ENCODE data around the gene TRIM63. TPM values are rescaled to one million over a fixed set of nuclear protein-coding genes. Genes with fewer than 3 reads are reported as not detected.

TRIM63 gene
- total RNA-seq, 2 donors from 2014 or later, result not detected

GRCh38 chr1:26083208-26083607 is 15.8 kb upstream of the TRIM63 start:
- Histone ChIP-seq H3K27me3 (ENCODE audit: control insufficient read depth, insufficient read depth, low read length, poor library complexity, severe bottlenecking) (no peaks in the 10 kb centered on the region), H3K9me3 (ENCODE audit: control insufficient read depth, low read length) (no peaks in the 10 kb centered on the region), H3K9ac (ENCODE audit: extremely low read depth, low read length, poor library complexity, severe bottlenecking) (no peak overlapping the region), H3K27ac (ENCODE audit: low read depth, low read length) (no peak overlapping the region), H3K4me1 (ENCODE audit: control insufficient read depth, insufficient read depth, low read length) (peaks cover 7% of the 10 kb centered on the region), H3K36me3 (ENCODE audit: control insufficient read depth, insufficient read depth, low read length) (no peaks in the 10 kb centered on the region), H3K4me3 (ENCODE audit: low read length) (no peak overlapping the region)
- H3K36me3 Mint-ChIP-seq (ENCODE audit: low read depth), result no peaks in the 10 kb centered on the region
- WGBS, 2 experiments (ENCODE audit: insufficient coverage in 1 of 2, insufficient read length in 1 of 2), result 85 to 87% methylated on average over 5 of the region's 5 CpGs
- TF ChIP-seq, protein P1, sequence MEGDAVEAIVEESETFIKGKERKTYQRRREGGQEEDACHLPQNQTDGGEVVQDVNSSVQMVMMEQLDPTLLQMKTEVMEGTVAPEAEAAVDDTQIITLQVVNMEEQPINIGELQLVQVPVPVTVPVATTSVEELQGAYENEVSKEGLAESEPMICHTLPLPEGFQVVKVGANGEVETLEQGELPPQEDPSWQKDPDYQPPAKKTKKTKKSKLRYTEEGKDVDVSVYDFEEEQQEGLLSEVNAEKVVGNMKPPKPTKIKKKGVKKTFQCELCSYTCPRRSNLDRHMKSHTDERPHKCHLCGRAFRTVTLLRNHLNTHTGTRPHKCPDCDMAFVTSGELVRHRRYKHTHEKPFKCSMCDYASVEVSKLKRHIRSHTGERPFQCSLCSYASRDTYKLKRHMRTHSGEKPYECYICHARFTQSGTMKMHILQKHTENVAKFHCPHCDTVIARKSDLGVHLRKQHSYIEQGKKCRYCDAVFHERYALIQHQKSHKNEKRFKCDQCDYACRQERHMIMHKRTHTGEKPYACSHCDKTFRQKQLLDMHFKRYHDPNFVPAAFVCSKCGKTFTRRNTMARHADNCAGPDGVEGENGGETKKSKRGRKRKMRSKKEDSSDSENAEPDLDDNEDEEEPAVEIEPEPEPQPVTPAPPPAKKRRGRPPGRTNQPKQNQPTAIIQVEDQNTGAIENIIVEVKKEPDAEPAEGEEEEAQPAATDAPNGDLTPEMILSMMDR (conservative IDR thresholded peaks at IDR 0.05), result no peak
- no peak overlapping the region for H3K4me3 Mint-ChIP-seq
- H3K4me1 Mint-ChIP-seq, result peaks cover 27% of the 10 kb centered on the region
- DNase-seq, result no peak
- H3K27me3 Mint-ChIP-seq (ENCODE audit: insufficient read depth), result peaks cover 3% of the 10 kb centered on the region
- no peaks in the 10 kb centered on the region for H3K9me3 Mint-ChIP-seq
- no peak overlapping the region for H3K27ac Mint-ChIP-seq

- Mint-ChIP-seq H3K9me3 (no peaks in the 10 kb centered on the region), H3K27ac (no peak overlapping the region), H3K4me1 (peaks cover 28% of the 10 kb centered on the region), H3K4me3 (no peak overlapping the region), H3K36me3 (ENCODE audit: low read depth) (no peaks in the 10 kb centered on the region), H3K27me3 (ENCODE audit: insufficient read depth) (peaks cover 3% of the 10 kb centered on the region)
- Histone ChIP-seq H3K27me3 (ENCODE audit: control insufficient read depth, insufficient read depth, low read length, poor library complexity, severe bottlenecking) (no peaks in the 10 kb centered on the region), H3K9ac (ENCODE audit: extremely low read depth, low read length, poor library complexity, severe bottlenecking) (no peak overlapping the region), H3K4me1 (ENCODE audit: control insufficient read depth, insufficient read depth, low read length) (peaks cover 7% of the 10 kb centered on the region), H3K9me3 (ENCODE audit: control insufficient read depth, low read length) (no peaks in the 10 kb centered on the region), H3K36me3 (ENCODE audit: control insufficient read depth, insufficient read depth, low read length) (no peaks in the 10 kb centered on the region), H3K4me3 (ENCODE audit: low read length) (no peak overlapping the region), H3K27ac (ENCODE audit: low read depth, low read length) (no peak overlapping the region)
- DNase-seq, result no peak
- TF ChIP-seq, protein P1 (conservative IDR thresholded peaks at IDR 0.05), result no peak
- WGBS, 2 experiments (ENCODE audit: insufficient coverage in 1 of 2, insufficient read length in 1 of 2), result 83 to 89% methylated on average over 2 to 3 of the region's 3 CpGs
These were observed 14.6 kb upstream of the TRIM63 start for GRCh38 chr1:26082020-26082350.

DNA sequence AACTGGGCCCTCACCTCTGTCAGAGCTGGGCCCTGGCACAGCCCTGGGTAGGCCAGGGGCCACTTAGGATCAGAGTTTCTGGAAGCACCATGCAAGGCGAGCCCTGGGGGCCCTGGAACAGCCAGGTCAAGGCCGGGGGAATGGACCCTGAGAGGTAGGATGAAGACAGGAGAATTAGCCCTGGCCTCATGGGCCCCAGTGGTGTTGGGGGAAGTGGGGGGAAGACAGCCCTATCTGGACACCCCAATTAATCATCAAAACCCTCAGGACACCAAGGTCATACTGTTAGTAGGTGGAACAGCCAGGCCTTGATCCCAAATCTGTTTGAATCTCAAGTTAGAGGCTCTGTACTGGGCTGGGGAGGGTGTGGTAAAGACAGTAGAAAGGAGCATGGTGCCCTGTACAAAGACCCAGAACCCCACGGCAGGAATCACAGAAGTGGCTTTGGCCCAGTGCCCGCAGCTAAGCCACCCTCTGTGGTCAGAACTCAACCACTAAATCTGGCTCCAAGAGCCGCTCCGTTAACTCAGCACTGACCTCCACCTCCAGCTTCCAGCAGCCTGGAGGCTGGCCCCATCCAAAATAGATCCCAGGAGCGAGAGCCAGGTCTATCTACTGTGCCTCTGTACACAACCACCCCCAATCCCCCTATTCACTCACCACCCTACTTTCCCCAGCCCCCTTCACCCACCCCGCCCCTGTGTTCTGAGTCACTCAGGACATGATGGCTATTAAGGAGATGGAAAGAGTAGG is 14.0 kb upstream of the TRIM63 start:
- H3K27ac Mint-ChIP-seq, result no peak overlapping the region
- no peak for DNase-seq

More for the DNA sequence above, 14.0 kb upstream of the TRIM63 start:
- no peak overlapping the region for H3K27ac ChIP-seq (ENCODE audit: low read depth, low read length)
- Mint-ChIP-seq H3K9me3 (no peaks in the 10 kb centered on the region), H3K27me3 (ENCODE audit: insufficient read depth) (peaks cover 3% of the 10 kb centered on the region), H3K4me3 (no peak overlapping the region), H3K36me3 (ENCODE audit: low read depth) (no peaks in the 10 kb centered on the region), H3K4me1 (peaks cover 28% of the 10 kb centered on the region)
- H3K4me3 ChIP-seq (ENCODE audit: low read length), result no peak overlapping the region
- TF ChIP-seq, protein P1 (conservative IDR thresholded peaks at IDR 0.05), result no peak
- H3K27me3 ChIP-seq (ENCODE audit: control insufficient read depth, insufficient read depth, low read length, poor library complexity, severe bottlenecking), result no peaks in the 10 kb centered on the region
- no peak overlapping the region for H3K9ac ChIP-seq (ENCODE audit: extremely low read depth, low read length, poor library complexity, severe bottlenecking)
- 93 to 100% methylated on average over 2 to 7 of the region's 8 CpGs for WGBS, 2 experiments (ENCODE audit: insufficient coverage in 1 of 2, insufficient read length in 1 of 2)
- peaks cover 7% of the 10 kb centered on the region for H3K4me1 ChIP-seq (ENCODE audit: control insufficient read depth, insufficient read depth, low read length)
- no peaks in the 10 kb centered on the region for H3K9me3 ChIP-seq (ENCODE audit: control insufficient read depth, low read length)
- no peaks in the 10 kb centered on the region for H3K36me3 ChIP-seq (ENCODE audit: control insufficient read depth, insufficient read depth, low read length)

All from endodermal cell (in vitro differentiated cells).